ENCODE results near the gene CALN1.
"Not testable (repeated sequence)": the region's sequence is repeated elsewhere in the genome, so short reads cannot be mapped to it uniquely, and the experiment has no call there.

The CALN1 gene

GRCh38 chr7:71829515-71829914, 582.6 kb downstream of the CALN1 start:
- no peak for DNase-seq (ENCODE audit: extremely low read depth, low read depth)
- TF ChIP-seq CTCF (IDR thresholded peaks at IDR 0.05; ENCODE audit: low read depth, low read length) = no peak

GRCh38 chr7:71828361-71828760, 583.8 kb downstream of the CALN1 start:
- no peak for DNase-seq (ENCODE audit: extremely low read depth, low read depth)
- TF ChIP-seq CTCF (IDR thresholded peaks at IDR 0.05; ENCODE audit: low read depth, low read length) = no peak

GRCh38 chr7:71826141-71826540, 586.0 kb downstream of the CALN1 start:
- TF ChIP-seq CTCF (IDR thresholded peaks at IDR 0.05; ENCODE audit: low read depth, low read length) = no peak

GRCh38 chr7:71824006-71824760, 588.0 kb downstream of the CALN1 start:
- no peak for TF ChIP-seq CTCF (IDR thresholded peaks at IDR 0.05; ENCODE audit: low read depth, low read length)
- no peak for DNase-seq (ENCODE audit: extremely low read depth, low read depth)

More at GRCh38 chr7:71826141-71826540, 586.0 kb downstream of the CALN1 start:
- no peak for DNase-seq (ENCODE audit: extremely low read depth, low read depth)

- DNase-seq (ENCODE audit: extremely low read depth, low read depth) = not testable (repeated sequence)
These were observed 589.7 kb downstream of the CALN1 start for GRCh38 chr7:71822406-71822805.

- no peak for TF ChIP-seq CTCF (IDR thresholded peaks at IDR 0.05; ENCODE audit: low read depth, low read length)
- DNase-seq (ENCODE audit: extremely low read depth, low read depth) = no peak
These were observed 594.2 kb downstream of the CALN1 start for GRCh38 chr7:71817916-71818315.

GRCh38 chr7:71808115-71808514, 604.0 kb downstream of the CALN1 start:
- no peak for TF ChIP-seq CTCF (IDR thresholded peaks at IDR 0.05; ENCODE audit: low read depth, low read length)

GRCh38 chr7:71804256-71804655, 607.9 kb downstream of the CALN1 start:
- no peak for TF ChIP-seq CTCF (IDR thresholded peaks at IDR 0.05; ENCODE audit: low read depth, low read length)
- no peak for DNase-seq (ENCODE audit: extremely low read depth, low read depth)

More at GRCh38 chr7:71808115-71808514, 604.0 kb downstream of the CALN1 start:
- no peak for DNase-seq (ENCODE audit: extremely low read depth, low read depth)
